Nephron (organoid): Measurements from ENCODE around the gene METRN.

Source experiments
- H3K27ac Mint-ChIP-seq, 3 experiments: 2 replicates each; pipeline ENCODE4 v1.8.0; 2020; ENCODE audit warnings: mixed read lengths in 3 of 3, mild to moderate bottlenecking in 2 of 3, moderate library complexity in 1 of 3
- H3K27me3 Mint-ChIP-seq: 2 replicates; pipeline ENCODE4 v1.8.0; 2021; ENCODE audit warnings: low read depth, mild to moderate bottlenecking, moderate library complexity, mixed read lengths
- H3K36me3 Mint-ChIP-seq: 2 replicates; pipeline ENCODE4 v1.8.0; 2020; ENCODE audit warnings: low read depth, mixed read lengths
- H3K4me1 Mint-ChIP-seq: 2 replicates; pipeline ENCODE4 v1.8.0; 2020; ENCODE audit warnings: mixed read lengths
- H3K4me3 Mint-ChIP-seq, 3 experiments: 2 replicates each; pipeline ENCODE4 v1.8.0; 2020; ENCODE audit warnings: mild to moderate bottlenecking in 3 of 3, mixed read lengths in 3 of 3, moderate library complexity in 2 of 3
- H3K9me3 Mint-ChIP-seq: 2 replicates; pipeline ENCODE4 v1.8.0; 2020; ENCODE audit warnings: mixed read lengths
- TF ChIP-seq, protein P1 (sequence below), 3 experiments: fragments of 200-600 bp; sonication (generic); IDR thresholded peaks; one replicate each; pipeline ENCODE4 v1.5.0; 2021; ENCODE audit warnings: antibody characterized with exemption in 3 of 3; ENCODE audit not compliant: unreplicated experiment in 3 of 3

METRN gene

DNA sequence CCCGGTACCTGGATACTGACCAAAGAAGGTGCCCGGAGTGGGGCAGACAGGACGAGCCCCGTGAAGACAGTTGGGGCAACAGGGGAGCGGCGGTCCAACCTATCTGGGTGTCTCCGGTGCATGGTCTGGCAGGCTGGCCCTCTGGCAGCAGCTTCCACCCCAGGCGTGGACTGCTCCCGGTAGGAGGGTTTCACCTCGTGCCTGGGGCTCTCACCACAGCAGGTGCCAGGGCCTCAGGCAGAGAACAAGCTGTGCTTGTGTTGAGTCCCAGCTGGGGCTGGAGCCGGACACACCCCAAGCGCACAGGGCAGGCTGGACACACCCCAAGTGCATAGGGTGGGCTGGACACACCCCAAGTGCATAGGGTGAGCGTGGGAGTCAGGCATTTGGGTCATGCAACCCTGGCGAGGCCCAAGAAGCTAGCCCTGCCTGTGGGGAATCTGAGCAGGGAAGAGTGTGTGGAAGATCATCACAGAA is 7.8 kb upstream of the METRN start:
- no peaks in the 10 kb centered on the region for H3K9me3 Mint-ChIP-seq
- TF ChIP-seq, protein P1, sequence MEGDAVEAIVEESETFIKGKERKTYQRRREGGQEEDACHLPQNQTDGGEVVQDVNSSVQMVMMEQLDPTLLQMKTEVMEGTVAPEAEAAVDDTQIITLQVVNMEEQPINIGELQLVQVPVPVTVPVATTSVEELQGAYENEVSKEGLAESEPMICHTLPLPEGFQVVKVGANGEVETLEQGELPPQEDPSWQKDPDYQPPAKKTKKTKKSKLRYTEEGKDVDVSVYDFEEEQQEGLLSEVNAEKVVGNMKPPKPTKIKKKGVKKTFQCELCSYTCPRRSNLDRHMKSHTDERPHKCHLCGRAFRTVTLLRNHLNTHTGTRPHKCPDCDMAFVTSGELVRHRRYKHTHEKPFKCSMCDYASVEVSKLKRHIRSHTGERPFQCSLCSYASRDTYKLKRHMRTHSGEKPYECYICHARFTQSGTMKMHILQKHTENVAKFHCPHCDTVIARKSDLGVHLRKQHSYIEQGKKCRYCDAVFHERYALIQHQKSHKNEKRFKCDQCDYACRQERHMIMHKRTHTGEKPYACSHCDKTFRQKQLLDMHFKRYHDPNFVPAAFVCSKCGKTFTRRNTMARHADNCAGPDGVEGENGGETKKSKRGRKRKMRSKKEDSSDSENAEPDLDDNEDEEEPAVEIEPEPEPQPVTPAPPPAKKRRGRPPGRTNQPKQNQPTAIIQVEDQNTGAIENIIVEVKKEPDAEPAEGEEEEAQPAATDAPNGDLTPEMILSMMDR (IDR thresholded peaks at IDR 0.05; ENCODE audit: unreplicated experiment in 3 of 3): no peak
- peak overlapping the region in 1 of 3 experiments; percentile 35 for H3K4me3 Mint-ChIP-seq
- no peaks in the 10 kb centered on the region for H3K36me3 Mint-ChIP-seq
- no peaks in the 10 kb centered on the region for H3K4me1 Mint-ChIP-seq
- H3K27ac Mint-ChIP-seq: no peak overlapping the region
- H3K27me3 Mint-ChIP-seq: peaks cover 74% of the 10 kb centered on the region

DNA sequence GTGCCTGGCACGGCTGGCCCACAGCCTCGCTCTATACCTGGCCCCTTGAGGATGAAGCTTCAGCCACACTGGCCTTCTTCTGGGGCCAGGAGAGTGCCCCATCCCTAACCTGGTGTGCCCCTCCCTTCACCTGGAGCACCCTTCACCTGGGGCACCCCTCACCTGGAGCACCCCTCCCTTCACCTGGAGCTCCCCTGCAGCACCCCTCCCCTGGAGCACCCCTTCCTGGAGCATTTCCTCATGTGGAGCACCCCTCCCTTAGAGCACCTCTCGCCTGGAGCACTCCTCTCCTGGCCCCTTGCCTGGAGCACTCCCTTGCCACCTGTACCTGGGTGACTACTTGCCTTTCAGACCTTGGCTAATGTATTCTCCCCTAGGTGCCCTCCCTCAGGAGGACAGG is 6.9 kb upstream of the METRN start:
- TF ChIP-seq, protein P1 (IDR thresholded peaks at IDR 0.05; ENCODE audit: unreplicated experiment in 3 of 3): no peak
- no peaks in the 10 kb centered on the region for H3K9me3 Mint-ChIP-seq
- peaks cover 4% of the 10 kb centered on the region for H3K4me1 Mint-ChIP-seq
- peak overlapping the region in 2 of 3 experiments; percentile 17 to 42 for H3K4me3 Mint-ChIP-seq
- peaks cover 70% of the 10 kb centered on the region for H3K27me3 Mint-ChIP-seq
- H3K36me3 Mint-ChIP-seq: no peaks in the 10 kb centered on the region
- no peak overlapping the region for H3K27ac Mint-ChIP-seq

DNA sequence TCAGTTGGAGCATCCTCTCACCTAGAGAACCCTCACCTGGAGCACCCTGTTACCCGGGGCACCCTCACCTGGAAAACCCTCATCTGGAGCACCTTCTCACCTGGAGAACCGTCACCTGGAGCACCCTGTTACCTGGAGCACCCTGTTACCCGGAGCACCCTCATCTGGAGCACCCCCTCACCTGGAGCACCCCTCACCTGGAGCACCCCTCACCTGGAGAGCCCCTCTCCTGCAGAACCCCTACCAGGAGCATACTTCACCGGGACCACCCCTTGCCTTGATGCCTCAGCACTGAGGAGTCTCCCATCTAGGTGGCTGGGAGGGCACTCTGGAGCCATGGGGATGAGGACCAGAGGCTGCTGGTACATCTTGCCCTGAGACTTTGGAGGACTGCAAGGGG is 6.0 kb upstream of the METRN start:
- H3K27ac Mint-ChIP-seq: no peak overlapping the region
- H3K4me3 Mint-ChIP-seq: no peak overlapping the region
- TF ChIP-seq, protein P1 (IDR thresholded peaks at IDR 0.05; ENCODE audit: unreplicated experiment in 3 of 3): no peak
- no peaks in the 10 kb centered on the region for H3K36me3 Mint-ChIP-seq
- peaks cover 4% of the 10 kb centered on the region for H3K4me1 Mint-ChIP-seq
- peaks cover 65% of the 10 kb centered on the region for H3K27me3 Mint-ChIP-seq
- no peaks in the 10 kb centered on the region for H3K9me3 Mint-ChIP-seq

DNA sequence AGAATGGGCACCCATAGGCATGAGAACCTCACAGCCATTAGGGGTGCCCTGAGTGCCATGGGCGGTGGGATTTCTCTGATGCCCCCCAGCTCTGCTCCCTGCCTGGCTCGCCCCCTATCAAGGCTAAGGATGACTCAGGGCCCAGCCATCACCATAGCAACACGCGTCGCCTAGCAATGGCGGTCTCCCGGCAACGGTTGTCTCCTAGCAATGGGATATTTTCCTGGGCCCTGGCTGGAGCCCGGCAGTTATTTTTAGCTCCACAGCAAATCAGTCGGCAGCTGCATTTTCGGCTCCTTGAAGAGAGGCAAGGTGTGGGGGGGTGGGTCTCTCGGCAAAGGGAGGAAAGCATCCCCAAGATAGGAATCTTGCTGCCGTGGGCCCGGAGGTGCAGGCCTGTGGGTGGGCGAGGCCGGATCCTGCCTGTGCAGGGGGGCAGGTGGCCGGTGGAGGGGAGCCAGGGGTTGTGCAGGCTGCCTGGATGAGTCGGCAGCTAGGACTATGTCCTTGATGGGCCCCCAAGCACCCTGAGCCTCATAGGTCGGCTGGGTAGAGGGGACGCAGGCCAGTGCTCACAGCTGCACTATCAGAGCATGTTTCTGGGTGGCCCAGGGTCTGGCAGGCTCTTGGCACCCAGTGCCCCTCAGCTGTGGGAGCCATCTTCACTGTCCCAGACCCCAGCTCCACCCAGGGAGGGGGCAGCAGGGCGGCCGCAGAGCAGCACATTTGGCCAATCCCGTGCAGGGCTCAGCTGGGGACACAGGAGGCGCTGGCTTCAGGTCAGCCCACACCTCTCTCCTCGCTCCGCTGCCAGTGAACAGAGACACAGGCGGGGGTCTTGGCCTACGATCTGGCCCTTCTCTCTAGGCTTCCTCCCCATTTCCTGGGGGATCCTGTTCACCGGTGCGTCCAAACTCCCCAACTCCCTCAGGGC is 5.1 kb upstream of the METRN start:
- H3K9me3 Mint-ChIP-seq: no peaks in the 10 kb centered on the region
- peaks cover 57% of the 10 kb centered on the region for H3K27me3 Mint-ChIP-seq
- H3K27ac Mint-ChIP-seq: no peak overlapping the region
- peak overlapping the region in 2 of 3 experiments; percentile 31 to 53 for H3K4me3 Mint-ChIP-seq
- H3K4me1 Mint-ChIP-seq: peaks cover 4% of the 10 kb centered on the region
- TF ChIP-seq, protein P1 (IDR thresholded peaks at IDR 0.05; ENCODE audit: unreplicated experiment in 3 of 3): no peak
- H3K36me3 Mint-ChIP-seq: no peaks in the 10 kb centered on the region

DNA sequence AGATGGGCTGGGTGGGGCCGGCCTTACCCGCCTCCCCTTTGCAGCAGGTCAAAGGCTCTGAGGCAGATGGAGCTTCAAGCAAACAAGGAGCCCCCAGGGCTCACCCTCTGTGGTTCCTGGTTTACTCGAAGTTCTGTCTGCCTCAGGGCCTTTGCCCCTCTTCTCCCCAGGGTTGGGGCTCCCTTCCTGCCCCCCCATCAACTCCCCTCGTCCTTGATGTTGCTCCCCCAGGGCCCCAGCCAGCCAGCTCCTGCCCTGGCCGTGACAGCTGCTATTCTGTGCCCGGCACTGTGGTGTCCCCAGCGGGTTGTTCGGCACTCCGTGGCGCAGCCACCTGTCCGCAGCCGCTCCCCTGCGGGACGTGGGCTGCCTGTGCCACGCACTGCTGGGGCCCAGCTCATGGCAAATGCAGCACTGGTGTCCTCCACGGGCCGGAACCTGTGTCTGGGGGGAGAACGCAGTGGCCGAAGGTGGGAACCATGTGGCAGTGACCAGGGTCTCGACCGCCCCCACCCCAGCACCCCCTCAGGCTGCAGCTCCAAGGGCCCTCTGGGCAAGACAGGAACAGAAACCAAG is 4.3 kb upstream of the METRN start:
- TF ChIP-seq, protein P1 (IDR thresholded peaks at IDR 0.05; ENCODE audit: unreplicated experiment in 3 of 3): no peak
- H3K9me3 Mint-ChIP-seq: no peaks in the 10 kb centered on the region
- no peaks in the 10 kb centered on the region for H3K36me3 Mint-ChIP-seq
- peaks cover 4% of the 10 kb centered on the region for H3K4me1 Mint-ChIP-seq
- no peak overlapping the region for H3K27ac Mint-ChIP-seq
- H3K4me3 Mint-ChIP-seq: no peak overlapping the region
- peaks cover 56% of the 10 kb centered on the region for H3K27me3 Mint-ChIP-seq
